ENCODE data around the gene FAM114A1. TPM values are rescaled to one million over a fixed set of nuclear protein-coding genes. Genes with fewer than 3 reads are reported as not detected.
"Not testable (repeated sequence)": the region's sequence is repeated elsewhere in the genome, so short reads cannot be mapped to it uniquely, and the experiment has no call there.

The FAM114A1 gene
- total RNA-seq, 1 experiment from 2014 or later: 162 TPM

GRCh38 chr4:38902695-38903094 is 35.1 kb downstream of the FAM114A1 start:
- DNase-seq (ENCODE audit: low read depth): peak; percentile 16

GRCh38 chr4:38904090-38904666 is 36.6 kb downstream of the FAM114A1 start:
- DNase-seq (ENCODE audit: low read depth): no peak

- DNase-seq (ENCODE audit: low read depth): no peak
These were observed 37.1 kb downstream of the FAM114A1 start for GRCh38 chr4:38904682-38905081.

- DNase-seq (ENCODE audit: low read depth): no peak
These were observed 38.2 kb downstream of the FAM114A1 start for GRCh38 chr4:38905652-38906385.

GRCh38 chr4:38907696-38908270 is 40.2 kb downstream of the FAM114A1 start:
- no peak for DNase-seq (ENCODE audit: low read depth)

GRCh38 chr4:38909015-38909414 is 41.4 kb downstream of the FAM114A1 start:
- no peak for DNase-seq (ENCODE audit: low read depth)

GRCh38 chr4:38911257-38911656 is 43.7 kb downstream of the FAM114A1 start:
- DNase-seq (ENCODE audit: low read depth): no peak

GRCh38 chr4:38914854-38915253 is 47.2 kb downstream of the FAM114A1 start:
- no peak for DNase-seq (ENCODE audit: low read depth)

GRCh38 chr4:38916267-38916666 is 48.7 kb downstream of the FAM114A1 start:
- DNase-seq (ENCODE audit: low read depth): not testable (repeated sequence)

- DNase-seq (ENCODE audit: low read depth): no peak
These were observed 49.9 kb downstream of the FAM114A1 start for GRCh38 chr4:38917481-38918025.

GRCh38 chr4:38919494-38919893 is 51.9 kb downstream of the FAM114A1 start:
- DNase-seq (ENCODE audit: low read depth): no peak

GRCh38 chr4:38920186-38920585 is 52.6 kb downstream of the FAM114A1 start:
- no peak for DNase-seq (ENCODE audit: low read depth)

- DNase-seq (ENCODE audit: low read depth): no peak
These were observed 53.1 kb downstream of the FAM114A1 start for GRCh38 chr4:38920677-38921076.

- DNase-seq (ENCODE audit: low read depth): no peak
These were observed 53.5 kb downstream of the FAM114A1 start for GRCh38 chr4:38921151-38921550.

- no peak for DNase-seq (ENCODE audit: low read depth)
These were observed 56.1 kb downstream of the FAM114A1 start for GRCh38 chr4:38923746-38924145.

- no peak for DNase-seq (ENCODE audit: low read depth)
These were observed 56.7 kb downstream of the FAM114A1 start for GRCh38 chr4:38924353-38924752.

- DNase-seq (ENCODE audit: low read depth): no peak
These were observed 58.1 kb downstream of the FAM114A1 start for GRCh38 chr4:38925492-38926413.

GRCh38 chr4:38926896-38927295 is 59.3 kb downstream of the FAM114A1 start:
- DNase-seq (ENCODE audit: low read depth): no peak

GRCh38 chr4:38928568-38928967 is 61.0 kb downstream of the FAM114A1 start:
- DNase-seq (ENCODE audit: low read depth): no peak

- DNase-seq (ENCODE audit: low read depth): no peak
These were observed 61.4 kb downstream of the FAM114A1 start for GRCh38 chr4:38928974-38929373.

GRCh38 chr4:38930204-38930603 is 62.6 kb downstream of the FAM114A1 start:
- DNase-seq (ENCODE audit: low read depth): no peak

- DNase-seq (ENCODE audit: low read depth): no peak
These were observed 63.1 kb downstream of the FAM114A1 start for GRCh38 chr4:38930707-38931106.
